H1 (cell line): ENCODE results near the gene LBP. TPM values are rescaled to one million over a fixed set of nuclear protein-coding genes. Genes with fewer than 3 reads are reported as not detected.

ENCODE experiments used
- CTCF ChIA-PET: fragments of 300-600 bp; sonication (Branson Sonifier 250); formaldehyde crosslinking; loops from one replicate; lab custom pipeline; 2021; ENCODE audit not compliant: partially characterized antibody; lab: Charles Lee
- POLR2A ChIA-PET: fragments of 300-600 bp; sonication (Branson Sonifier 250); formaldehyde crosslinking; loops from one replicate; lab custom pipeline; 2021; ENCODE audit warnings: inconsistent platforms; ENCODE audit not compliant: partially characterized antibody; lab: Charles Lee
- DNase-seq, 2 experiments: peaks; one replicate each; pipeline versions ENCODE4 v3.0.0 to v3.0.0-alpha.2; 2010 to 2022; ENCODE audit warnings: low spot score in 2 of 2, low read depth in 1 of 2, mixed read lengths in 1 of 2
- FAIRE-seq: peaks from 2 replicates; lab custom pipeline; 2011; peaks lifted over from hg19 to GRCh38; lab: Jason Lieb, UNC
- H2AFZ ChIP-seq: 2 replicates; pipeline ENCODE4 v1.8.1; 2012; ENCODE audit warnings: low read length, inconsistent platforms
- H2AK5ac ChIP-seq: 2 replicates; pipeline ENCODE4 v1.6.1; 2013; ENCODE audit warnings: low read depth, low read length
- H2BK120ac ChIP-seq: replicated peaks from 2 replicates; pipeline ENCODE3; 2013; ENCODE audit warnings: low read depth, low read length, inconsistent platforms
- H2BK12ac ChIP-seq: 2 replicates; pipeline ENCODE4 v1.6.1; 2013; ENCODE audit warnings: low read depth, low read length
- H2BK15ac ChIP-seq: 2 replicates; pipeline ENCODE4 v1.6.1; 2013; ENCODE audit warnings: low read length
- H2BK20ac ChIP-seq: 2 replicates; pipeline ENCODE4 v1.6.1; 2013; ENCODE audit warnings: low read length
- H2BK5ac ChIP-seq: 2 replicates; pipeline ENCODE4 v1.6.1; 2013; ENCODE audit warnings: low read depth, low read length
- H3K14ac ChIP-seq: 2 replicates; pipeline ENCODE4 v1.6.1; 2013; ENCODE audit warnings: inconsistent platforms; ENCODE audit not compliant: insufficient read length
- H3K18ac ChIP-seq: 2 replicates; pipeline ENCODE4 v1.6.1; 2013; ENCODE audit warnings: low read length; ENCODE audit errors: extremely low read depth
- H3K23ac ChIP-seq: 2 replicates; pipeline ENCODE4 v1.6.1; 2013; ENCODE audit warnings: inconsistent platforms; ENCODE audit not compliant: insufficient read length
- H3K23me2 ChIP-seq: 2 replicates; pipeline ENCODE4 v1.6.1; 2013; ENCODE audit warnings: low read depth, low read length
- H3K27ac ChIP-seq: 2 replicates; pipeline ENCODE4 v1.6.1; 2011; ENCODE audit warnings: low read depth, low read length, inconsistent platforms
- H3K27me3 ChIP-seq, 4 experiments: replicated peaks in 1 of 4; 1 replicate in 1 of 4; 2 replicates in 3 of 4; pipeline versions ENCODE4 v1.6.1 to v1.8.1; 2011 to 2013; ENCODE audit warnings: low read length in 3 of 4, mild to moderate bottlenecking in 3 of 4, inconsistent platforms in 2 of 4, mixed read lengths in 2 of 4, moderate library complexity in 1 of 4; ENCODE audit not compliant: control insufficient read depth in 3 of 4, insufficient read depth in 3 of 4; ENCODE audit errors: extremely low read depth in 1 of 4
- H3K36me3 ChIP-seq, 4 experiments: 2 replicates each; pipeline versions ENCODE4 v1.6.1 to v1.8.1; 2011 to 2013; ENCODE audit warnings: mild to moderate bottlenecking in 4 of 4, low read length in 3 of 4, moderate library complexity in 2 of 4, control low read depth in 1 of 4, inconsistent platforms in 1 of 4; ENCODE audit not compliant: insufficient read depth in 4 of 4, control insufficient read depth in 2 of 4
- H3K4ac ChIP-seq: replicated peaks from 2 replicates; pipeline ENCODE3; 2013; ENCODE audit warnings: low read length, low read depth, mixed read lengths, inconsistent platforms; ENCODE audit not compliant: insufficient read length
- H3K4me1 ChIP-seq, 4 experiments: replicated peaks in 1 of 4; 1 replicate in 1 of 4; 2 replicates in 3 of 4; pipeline versions ENCODE4 v1.6.1 to v1.8.1; 2011 to 2013; ENCODE audit warnings: low read length in 3 of 4, inconsistent platforms in 2 of 4, mixed read lengths in 1 of 4; ENCODE audit not compliant: insufficient read depth in 4 of 4, control insufficient read depth in 3 of 4
- H3K4me2 ChIP-seq, 2 experiments: 2 replicates each; pipeline versions ENCODE4 v1.6.1 to v1.8.1; 2011 to 2013; ENCODE audit warnings: low read depth in 2 of 2, low read length in 2 of 2, control low read depth in 1 of 2, inconsistent platforms in 1 of 2, mild to moderate bottlenecking in 1 of 2; ENCODE audit not compliant: insufficient read depth in 1 of 2
- H3K4me3 ChIP-seq, 4 experiments: fragments of 200-600, 300-600 bp in 1 of 4; sonication (generic), shearing (Covaris generic), sonication (Bioruptor Twin) in 1 of 4; 2 replicates each; pipeline versions ENCODE4 v1.5.1 to v1.8.1; 2011 to 2016; ENCODE audit warnings: low read length in 4 of 4, low read depth in 3 of 4, control low read depth in 2 of 4, inconsistent platforms in 2 of 4, mild to moderate bottlenecking in 2 of 4, mixed read lengths in 1 of 4, moderate library complexity in 1 of 4; ENCODE audit not compliant: insufficient read depth in 2 of 4; ENCODE audit errors: extremely low read depth in 1 of 4
- H3K56ac ChIP-seq: replicated peaks from 2 replicates; pipeline ENCODE3; 2013; ENCODE audit warnings: low read depth, mild to moderate bottlenecking, mixed read lengths, low read length, inconsistent platforms; ENCODE audit not compliant: insufficient read length
- H3K79me1 ChIP-seq: 2 replicates; pipeline ENCODE4 v1.6.1; 2013; ENCODE audit warnings: low read depth, low read length, control low read depth
- H3K79me2 ChIP-seq, 2 experiments: 2 replicates each; pipeline versions ENCODE4 v1.6.1 to v1.8.1; 2012 to 2013; ENCODE audit warnings: low read length in 2 of 2, mild to moderate bottlenecking in 2 of 2, inconsistent platforms in 1 of 2; ENCODE audit not compliant: insufficient read depth in 2 of 2, control insufficient read depth in 1 of 2
- H3K9ac ChIP-seq, 4 experiments: replicated peaks in 1 of 4; 1 replicate in 1 of 4; 2 replicates in 3 of 4; pipeline versions ENCODE4 v1.6.1 to v1.8.1; 2011 to 2013; ENCODE audit warnings: low read depth in 3 of 4, low read length in 3 of 4, control low read depth in 2 of 4, mild to moderate bottlenecking in 2 of 4, moderate library complexity in 2 of 4, inconsistent platforms in 1 of 4; ENCODE audit errors: extremely low read depth in 1 of 4
- H3K9me3 ChIP-seq, 2 experiments: 2 replicates each; pipeline versions ENCODE4 v1.6.1 to v1.8.1; 2012 to 2013; ENCODE audit warnings: mild to moderate bottlenecking in 2 of 2, moderate library complexity in 2 of 2, control low read depth in 1 of 2, inconsistent platforms in 1 of 2, low read depth in 1 of 2, low read length in 1 of 2, mixed read lengths in 1 of 2; ENCODE audit not compliant: insufficient read depth in 2 of 2
- H4K20me1 ChIP-seq, 2 experiments: replicated peaks in 1 of 2; 2 replicates each; pipeline versions ENCODE3 to v1.8.1; 2011 to 2013; ENCODE audit warnings: inconsistent platforms in 2 of 2, low read length in 2 of 2, mild to moderate bottlenecking in 1 of 2; ENCODE audit not compliant: insufficient read depth in 2 of 2, control insufficient read depth in 1 of 2
- H4K5ac ChIP-seq: 2 replicates; pipeline ENCODE4 v1.6.1; 2013; ENCODE audit warnings: low read length, low read depth, mixed read lengths, inconsistent platforms; ENCODE audit not compliant: insufficient read length
- H4K8ac ChIP-seq: 2 replicates; pipeline ENCODE4 v1.8.0; 2013; ENCODE audit warnings: mild to moderate bottlenecking, moderate library complexity, low read length, inconsistent platforms; ENCODE audit not compliant: insufficient read depth; ENCODE audit errors: extremely low read depth
- H4K91ac ChIP-seq: replicated peaks from 2 replicates; pipeline ENCODE3; 2013; ENCODE audit warnings: low read length, mixed read lengths, inconsistent platforms; ENCODE audit not compliant: insufficient read length
- ATF2 ChIP-seq: IDR thresholded peaks from 2 replicates; pipeline ENCODE4 v1.6.1; 2012; ENCODE audit warnings: low read length, inconsistent platforms
- CBX8 ChIP-seq: fragments of 300-800, 300-1000 bp; sonication (generic); IDR thresholded peaks from 2 replicates; pipeline ENCODE4 v1.7.1; 2016; ENCODE audit warnings: low read depth, low read length, borderline replicate concordance
- WGBS, 2 experiments: shearing (Covaris generic) in 1 of 2; methylation state at CpG; one replicate each; pipeline versions ENCODE4 v1.1.6 to v1.1.7; 2013 to 2015; ENCODE audit warnings: low lambda C conversion rate in 2 of 2, mixed read lengths in 2 of 2, inconsistent platforms in 1 of 2, low coverage in 1 of 2, missing lambda C conversion rate in 1 of 2; ENCODE audit not compliant: insufficient replicate concordance in 2 of 2, insufficient coverage in 1 of 2, insufficient read length in 1 of 2; ENCODE audit errors: extremely low coverage in 1 of 2, missing lambda C conversion rate in 1 of 2; 5-methylcytosine and 5-hydroxymethylcytosine counted together
- polyA plus RNA-seq, 7 experiments: library from polyadenylated mRNA; depleted of rRNA in 3 of 7; stranded (reverse) in 5 of 7; unstranded in 2 of 7; fragments of >200 nt in 5 of 7; fragments of 200-250 nt in 2 of 7; gene quantifications; 1 replicate in 5 of 7; 2 replicates in 1 of 7; 4 replicates in 1 of 7; pipeline versions ENCODE4 v1.2.1 to v1.2.3, GENCODE V29; 2011 to 2013; ENCODE audit warnings: missing spikeins in 2 of 7, mixed read lengths in 2 of 7
- total RNA-seq: library from RNA; stranded (reverse); fragmentation: NEBNext Ultra II Directional; extraction: Animal tissue kit (Norgen Biotek cat#: 25700); gene quantifications from 2 replicates; pipeline ENCODE4 v1.2.1, GENCODE V29; 2021
- TF ChIP-seq, protein P1 (sequence below): IDR thresholded peaks from 2 replicates; pipeline ENCODE4 v1.6.1; 2012; ENCODE audit warnings: inconsistent platforms

Gene LBP
- total and polyA plus RNA-seq, 2 of the 8 experiments (the other 6 are each of a cell fraction or from before 2014, with no cell fraction given), result 0.60 to 0.63 TPM

DNA sequence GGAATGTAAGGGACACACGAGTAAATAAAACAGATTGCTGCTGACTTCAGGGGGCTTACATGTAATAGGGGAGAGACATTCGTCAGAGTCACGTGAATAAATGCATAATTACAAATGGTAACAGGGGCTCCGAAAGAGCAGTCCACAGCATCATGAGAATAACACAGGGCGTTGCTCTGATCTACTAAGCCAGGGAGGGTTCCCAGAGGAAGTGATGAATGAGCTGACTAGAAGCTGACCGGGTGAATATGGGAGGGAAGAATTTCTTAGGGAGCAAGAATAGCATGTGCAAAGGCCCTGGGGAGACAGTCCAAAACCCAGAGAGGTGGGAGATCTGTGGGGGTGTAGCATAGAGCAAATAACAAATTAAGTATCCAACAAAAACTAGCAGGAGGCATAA is 39.9 kb upstream of the LBP start:
- no peak overlapping the region for H4K8ac ChIP-seq
- no peak overlapping the region for H2BK15ac ChIP-seq
- no peak overlapping the region for H3K4me2 ChIP-seq
- no peak overlapping the region for H3K14ac ChIP-seq
- TF ChIP-seq ATF2 (no peak), CBX8 (no peak)
- TF ChIP-seq, protein P1, sequence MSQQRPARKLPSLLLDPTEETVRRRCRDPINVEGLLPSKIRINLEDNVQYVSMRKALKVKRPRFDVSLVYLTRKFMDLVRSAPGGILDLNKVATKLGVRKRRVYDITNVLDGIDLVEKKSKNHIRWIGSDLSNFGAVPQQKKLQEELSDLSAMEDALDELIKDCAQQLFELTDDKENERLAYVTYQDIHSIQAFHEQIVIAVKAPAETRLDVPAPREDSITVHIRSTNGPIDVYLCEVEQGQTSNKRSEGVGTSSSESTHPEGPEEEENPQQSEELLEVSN, result no peak
- no peaks in the 10 kb centered on the region for H3K79me2 ChIP-seq
- ChIA-PET CTCF (interaction anchor here (1.2 to 5.7 kb wide), 7 partner anchors 11 to 102 kb away, joined by 3 to 47 read pairs (median 12); no protein-coding TSS in a partner anchor), POLR2A (interaction anchor here (2.0 kb wide), 1 partner anchor 10 kb away, joined by 6 read pairs; no protein-coding TSS in a partner anchor)
- no peak overlapping the region for H2BK120ac ChIP-seq
- H3K36me3 ChIP-seq, result no peaks in the 10 kb centered on the region
- FAIRE-seq (no peak), DNase-seq (no peak)
- H3K4me1 ChIP-seq, result no peaks in the 10 kb centered on the region
- H3K27me3 ChIP-seq, result no peaks in the 10 kb centered on the region; a peak in 1 of 7 replicates
- no peak overlapping the region for H3K23ac ChIP-seq
- H3K18ac ChIP-seq, result no peak overlapping the region
- H3K27ac ChIP-seq, result no peak overlapping the region
- H2BK12ac ChIP-seq, result no peak overlapping the region
- 93% methylated on average over 6 of the region's 6 CpGs; no CpG with 5 or more reads in 1 of the 2 experiments for WGBS, 2 experiments
- no peak overlapping the region for H4K5ac ChIP-seq
- no peaks in the 10 kb centered on the region for H3K23me2 ChIP-seq
- H2BK5ac ChIP-seq, result no peak overlapping the region
- no peaks in the 10 kb centered on the region; a peak in 1 of 4 replicates for H3K9me3 ChIP-seq
- no peak overlapping the region for H3K4ac ChIP-seq
- no peak overlapping the region for H2AFZ ChIP-seq
- H4K20me1 ChIP-seq, result no peaks in the 10 kb centered on the region
- H3K4me3 ChIP-seq, result no peak overlapping the region
- H2BK20ac ChIP-seq, result no peak overlapping the region
- H4K91ac ChIP-seq, result no peak overlapping the region
- no peak overlapping the region for H3K56ac ChIP-seq
- H3K9ac ChIP-seq, result no peak overlapping the region
- no peak overlapping the region for H2AK5ac ChIP-seq
- no peaks in the 10 kb centered on the region for H3K79me1 ChIP-seq
